ENCODE measurements around the gene GLIPR2. TPM values are rescaled to one million over a fixed set of nuclear protein-coding genes. Genes with fewer than 3 reads are reported as not detected.

The GLIPR2 gene
- total and polyA plus RNA-seq, 2 donors (not counting 3 experiments of a cell fraction or from before 2014, with no cell fraction given): 22.0 to 42.4 TPM

DNA sequence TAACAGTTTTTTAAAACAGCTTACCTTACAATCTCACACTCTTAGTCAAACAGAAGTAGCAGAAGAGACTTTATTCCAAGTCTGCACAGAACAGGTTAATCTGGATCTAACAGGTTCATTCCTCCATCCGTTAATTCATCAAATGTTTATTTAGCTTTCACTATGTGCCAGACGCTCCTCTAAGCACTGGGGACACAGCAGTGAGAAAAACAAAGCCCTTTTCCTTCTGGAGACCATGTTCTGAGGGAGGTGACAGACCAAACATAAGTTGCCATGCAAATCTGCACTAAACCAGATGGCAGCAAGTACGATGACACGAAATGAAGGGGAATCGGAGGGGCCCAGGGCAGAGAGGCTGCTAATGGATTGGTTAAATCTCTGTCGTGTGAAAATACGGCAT is 17.1 kb upstream of the GLIPR2 start:
- H3K27ac ChIP-seq (ENCODE audit: insufficient read depth, low read depth, low read length): no peak overlapping the region
- no peaks in the 10 kb centered on the region for H3K9me1 ChIP-seq (replicated peaks; ENCODE audit: control insufficient read depth, extremely low read depth, insufficient read depth, low read length)
- no peaks in the 10 kb centered on the region for H4K20me1 ChIP-seq (replicated peaks; ENCODE audit: control insufficient read depth, extremely low read depth, insufficient read depth, low read length)
- intact Hi-C loops (cut with micrococcal nuclease) (no loop called here), dilution Hi-C loops (cut with MboI; ENCODE audit: extremely low pct_ligation_motif_present, low sequenced_read_pairs) (no loop called here)
- no peaks in the 10 kb centered on the region for H3K9me3 ChIP-seq (replicated peaks; ENCODE audit: control insufficient read depth, insufficient read depth, low read length)
- ChIA-PET CTCF (interaction anchor here (1.0 kb wide), 1 partner anchor 11 kb away, joined by 3 read pairs; no protein-coding TSS in a partner anchor), POLR2A (no interaction called here)
- BruUV-seq (replicated peaks): no TSS peak
- TF ChIP-seq POLR2AphosphoS5 (IDR thresholded peaks at IDR 0.05; ENCODE audit: insufficient read depth, low read depth, low read length): no peak
- TF ChIP-seq, protein P1, sequence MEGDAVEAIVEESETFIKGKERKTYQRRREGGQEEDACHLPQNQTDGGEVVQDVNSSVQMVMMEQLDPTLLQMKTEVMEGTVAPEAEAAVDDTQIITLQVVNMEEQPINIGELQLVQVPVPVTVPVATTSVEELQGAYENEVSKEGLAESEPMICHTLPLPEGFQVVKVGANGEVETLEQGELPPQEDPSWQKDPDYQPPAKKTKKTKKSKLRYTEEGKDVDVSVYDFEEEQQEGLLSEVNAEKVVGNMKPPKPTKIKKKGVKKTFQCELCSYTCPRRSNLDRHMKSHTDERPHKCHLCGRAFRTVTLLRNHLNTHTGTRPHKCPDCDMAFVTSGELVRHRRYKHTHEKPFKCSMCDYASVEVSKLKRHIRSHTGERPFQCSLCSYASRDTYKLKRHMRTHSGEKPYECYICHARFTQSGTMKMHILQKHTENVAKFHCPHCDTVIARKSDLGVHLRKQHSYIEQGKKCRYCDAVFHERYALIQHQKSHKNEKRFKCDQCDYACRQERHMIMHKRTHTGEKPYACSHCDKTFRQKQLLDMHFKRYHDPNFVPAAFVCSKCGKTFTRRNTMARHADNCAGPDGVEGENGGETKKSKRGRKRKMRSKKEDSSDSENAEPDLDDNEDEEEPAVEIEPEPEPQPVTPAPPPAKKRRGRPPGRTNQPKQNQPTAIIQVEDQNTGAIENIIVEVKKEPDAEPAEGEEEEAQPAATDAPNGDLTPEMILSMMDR (IDR thresholded peaks at IDR 0.05; ENCODE audit: extremely low read depth in 1 of 2, insufficient read depth in 1 of 2, low read depth in 1 of 2, low read length in 2 of 2): no peak
- TF ChIP-seq FOS (IDR thresholded peaks at IDR 0.05; ENCODE audit: borderline replicate concordance, insufficient read depth, low read length): no peak
- no peak for TF ChIP-seq EZH2 (IDR thresholded peaks at IDR 0.05; ENCODE audit: borderline replicate concordance, low read depth, low read length, severe bottlenecking)
- TF ChIP-seq, protein P2, sequence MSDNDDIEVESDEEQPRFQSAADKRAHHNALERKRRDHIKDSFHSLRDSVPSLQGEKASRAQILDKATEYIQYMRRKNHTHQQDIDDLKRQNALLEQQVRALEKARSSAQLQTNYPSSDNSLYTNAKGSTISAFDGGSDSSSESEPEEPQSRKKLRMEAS (IDR thresholded peaks at IDR 0.05; ENCODE audit: insufficient read depth, insufficient read length): no peak
- no peak for TF ChIP-seq JUN (IDR thresholded peaks at IDR 0.05; ENCODE audit: borderline replicate concordance, insufficient read depth, insufficient read length, low read depth)
- TF ChIP-seq MYC (IDR thresholded peaks at IDR 0.05; ENCODE audit: low read depth, low read length): no peak
- no peak for TF ChIP-seq POLR2A (IDR thresholded peaks at IDR 0.05; ENCODE audit: low read depth, low read length)
- no peak for TF ChIP-seq GATA2 (IDR thresholded peaks at IDR 0.05; ENCODE audit: insufficient read depth, insufficient read length, low read depth, low read length)
- H3K79me2 ChIP-seq (ENCODE audit: control insufficient read depth, insufficient read depth, low read length): no peaks in the 10 kb centered on the region
- no peaks in the 10 kb centered on the region for H3K4me1 ChIP-seq (ENCODE audit: control insufficient read depth, extremely low read depth, insufficient read depth, low read length)
- no peak overlapping the region for H3K4me3 ChIP-seq (replicated peaks in 1 of 3; ENCODE audit: insufficient read depth in 1 of 3, low read depth in 1 of 3, low read length in 3 of 3)
- H2AFZ ChIP-seq (ENCODE audit: low read depth, low read length): no peak overlapping the region
- H3K4me2 ChIP-seq (ENCODE audit: insufficient read depth, low read length): no peak overlapping the region
- no peak overlapping the region for H3K9ac ChIP-seq (replicated peaks; ENCODE audit: extremely low read depth, insufficient read depth, low read length)
- FAIRE-seq (no peak), DNase-seq (ENCODE audit: low read depth, low spot score) (peak; percentile 47)
- peaks cover 0 to 1% of the 10 kb centered on the region in 2 experiments for H3K36me3 ChIP-seq (ENCODE audit: control insufficient read depth in 2 of 2, extremely low read depth in 1 of 2, insufficient read depth in 2 of 2, low read length in 2 of 2)
- no peaks in the 10 kb centered on the region for H3K27me3 ChIP-seq (ENCODE audit: control insufficient read depth in 2 of 2, insufficient read depth in 2 of 2, low read length in 2 of 2)
